GM23338 (cell line): ENCODE results near the gene EXOC5. TPM values are rescaled to one million over a fixed set of nuclear protein-coding genes. Genes with fewer than 3 reads are reported as not detected.

Experiments used
- ATAC-seq: fragments of 200-7000 bp; cut with Tn5 transposase; 3 replicates; pipeline ENCODE4 v1.9.1; 2020
- DNase-seq: peaks from one replicate; pipeline ENCODE4 v3.0.0-alpha.2; 2015; ENCODE audit warnings: low spot score
- H2AFZ ChIP-seq: fragments of 200-600 bp; sonication (generic); 2 replicates; pipeline ENCODE4 v1.8.0; 2016; ENCODE audit warnings: antibody characterized with exemption, mild to moderate bottlenecking, moderate library complexity
- H3F3A ChIP-seq: fragments of 200-600 bp; sonication (generic); replicated peaks from 2 replicates; pipeline ENCODE4 v1.8.0; 2017; ENCODE audit warnings: antibody characterized with exemption, mixed run types, low read depth
- H3K27ac ChIP-seq: fragments of 200-600 bp; sonication (generic); 2 replicates; pipeline ENCODE4 v1.6.1; 2016; ENCODE audit warnings: low read depth
- H3K27me3 ChIP-seq: fragments of 200-600 bp; sonication (generic); 2 replicates; pipeline ENCODE4 v1.8.0; 2016; ENCODE audit warnings: mild to moderate bottlenecking, mixed run types, moderate library complexity; ENCODE audit not compliant: insufficient read depth
- H3K36me3 ChIP-seq: fragments of 200-600 bp; sonication (generic); 2 replicates; pipeline ENCODE4 v1.8.0; 2016; ENCODE audit warnings: mild to moderate bottlenecking; ENCODE audit not compliant: insufficient read depth
- H3K4me1 ChIP-seq: fragments of 200-600 bp; sonication (generic); 2 replicates; pipeline ENCODE4 v1.8.0; 2016; ENCODE audit warnings: mild to moderate bottlenecking, moderate library complexity; ENCODE audit not compliant: insufficient read depth
- H3K4me2 ChIP-seq: fragments of 200-600 bp; sonication (generic); 2 replicates; pipeline ENCODE4 v1.7.1; 2017; ENCODE audit warnings: mixed run types
- H3K4me3 ChIP-seq: fragments of 200-600 bp; sonication (generic); 2 replicates; pipeline ENCODE4 v1.6.1; 2016; ENCODE audit warnings: mixed run types
- H3K79me2 ChIP-seq: fragments of 200-600 bp; sonication (generic); replicated peaks from 2 replicates; pipeline ENCODE4 v1.8.0; 2017; ENCODE audit warnings: mild to moderate bottlenecking; ENCODE audit not compliant: insufficient read depth
- H3K9me2 ChIP-seq: fragments of 200-600 bp; sonication (generic); 2 replicates; pipeline ENCODE4 v1.8.0; 2017; ENCODE audit not compliant: insufficient read depth
- H4K20me1 ChIP-seq: fragments of 200-600 bp; sonication (generic); replicated peaks from 2 replicates; pipeline ENCODE4 v1.8.0; 2017; ENCODE audit warnings: mild to moderate bottlenecking; ENCODE audit not compliant: insufficient read depth
- H3K27ac Mint-ChIP-seq: 2 replicates; pipeline ENCODE4 v1.8.0; 2020; ENCODE audit warnings: inconsistent platforms, mild to moderate bottlenecking, moderate library complexity, mixed read lengths
- H3K27me3 Mint-ChIP-seq: 3 replicates; pipeline ENCODE4 v1.8.0; 2022; ENCODE audit warnings: low read depth, mild to moderate bottlenecking, moderate library complexity, mixed read lengths, inconsistent platforms; ENCODE audit not compliant: insufficient read depth, poor library complexity
- H3K36me3 Mint-ChIP-seq: 3 replicates; pipeline ENCODE4 v1.8.0; 2021; ENCODE audit warnings: low read depth, mild to moderate bottlenecking, inconsistent platforms, moderate library complexity, mixed read lengths
- H3K4me1 Mint-ChIP-seq: 3 replicates; pipeline ENCODE4 v1.8.0; 2020; ENCODE audit warnings: mild to moderate bottlenecking, inconsistent platforms, mixed read lengths
- H3K4me3 Mint-ChIP-seq: 3 replicates; pipeline ENCODE4 v1.8.0; 2021; ENCODE audit warnings: moderate library complexity, mild to moderate bottlenecking, inconsistent platforms, mixed read lengths
- H3K9me3 Mint-ChIP-seq: 3 replicates; pipeline ENCODE4 v1.8.0; 2020; ENCODE audit warnings: moderate library complexity, mild to moderate bottlenecking, inconsistent platforms, mixed read lengths
- CREB1 ChIP-seq: fragments of 250-450 bp; sonication (Bioruptor Pico); IDR thresholded peaks from 2 replicates; pipeline ENCODE4 v1.5.0; 2020; ENCODE audit warnings: low read depth, mild to moderate bottlenecking, moderate library complexity
- ETS1 ChIP-seq: IDR thresholded peaks from 2 replicates; pipeline ENCODE4 v1.6.1; 2016; ENCODE audit warnings: antibody characterized with exemption
- EZH2 ChIP-seq: fragments of 200-600 bp; sonication (generic); IDR thresholded peaks from one replicate; pipeline ENCODE4 v1.8.0; 2017; ENCODE audit warnings: antibody characterized with exemption, mild to moderate bottlenecking, low read depth; ENCODE audit not compliant: unreplicated experiment
- EZH2phosphoT487 ChIP-seq: fragments of 200-600 bp; sonication (generic); IDR thresholded peaks from one replicate; pipeline ENCODE4 v1.8.1; 2018; ENCODE audit warnings: antibody characterized with exemption; ENCODE audit not compliant: unreplicated experiment
- JUNB ChIP-seq: IDR thresholded peaks from one replicate; pipeline ENCODE4 v1.6.1; 2016; ENCODE audit warnings: antibody characterized with exemption; ENCODE audit not compliant: unreplicated experiment
- NANOG ChIP-seq: IDR thresholded peaks from 2 replicates; pipeline ENCODE4 v1.6.1; 2016; ENCODE audit warnings: antibody characterized with exemption, borderline replicate concordance
- POLR2AphosphoS5 ChIP-seq: IDR thresholded peaks from 2 replicates; pipeline ENCODE4 v1.6.1; 2016; ENCODE audit warnings: antibody characterized with exemption, low read depth
- REST ChIP-seq: IDR thresholded peaks from one replicate; pipeline ENCODE4 v1.6.1; 2018; ENCODE audit warnings: antibody characterized with exemption; ENCODE audit not compliant: unreplicated experiment
- ZNF114 ChIP-seq: fragments of 250-450 bp; sonication (Bioruptor Pico); IDR thresholded peaks from 2 replicates; pipeline ENCODE4 v1.5.0; 2020; ENCODE audit warnings: mild to moderate bottlenecking, moderate library complexity
- ZNF331 ChIP-seq: fragments of 250-450 bp; sonication (Bioruptor Pico); IDR thresholded peaks from 2 replicates; pipeline ENCODE4 v1.5.0; 2020; ENCODE audit warnings: low read depth, mild to moderate bottlenecking, moderate library complexity
- ZNF462 ChIP-seq: fragments of 250-450 bp; sonication (Bioruptor Pico); IDR thresholded peaks from 2 replicates; pipeline ENCODE4 v1.5.0; 2020; ENCODE audit warnings: mild to moderate bottlenecking, moderate library complexity
- polyA plus RNA-seq: library from polyadenylated mRNA; unstranded; fragments of >200 nt; fragmentation: Nextera tagmentation; extraction: Ambion mirVana; gene quantifications from 2 replicates; pipeline ENCODE4 v1.2.1, GENCODE V29; 2016
- total RNA-seq: library from RNA; depleted of rRNA; stranded (reverse); fragments of >200 nt; shearing (Covaris generic); gene quantifications from 2 replicates; pipeline ENCODE4 v1.2.3, GENCODE V29; 2014

EXOC5 gene
- total and polyA plus RNA-seq, 2 experiments from 2014 or later: 26.4 to 55.9 TPM

- TF ChIP-seq ZNF462 (no peak), ZNF114 (no peak), POLR2AphosphoS5 (no peak), ZNF331 (no peak), NANOG (no peak), CREB1 (CRISPR knock-in tag) (no peak), JUNB (no peak), EZH2phosphoT487 (no peak), ETS1 (no peak), EZH2 (no peak)
Measured at GRCh38 chr14:57209561-57209960, 59.1 kb downstream of the EXOC5 start (continued).

- no peak overlapping the region for H2AFZ ChIP-seq
- no peak overlapping the region for H3K4me2 ChIP-seq
- Mint-ChIP-seq H3K9me3 (no peaks in the 10 kb centered on the region), H3K27me3 (no peaks in the 10 kb centered on the region), H3K4me3 (no peak overlapping the region), H3K27ac (no peak overlapping the region), H3K4me1 (no peaks in the 10 kb centered on the region), H3K36me3 (peaks cover 9% of the 10 kb centered on the region; the same call in 2 of the 3 replicates)
- H3K9me2 ChIP-seq: no peaks in the 10 kb centered on the region
- H4K20me1 ChIP-seq: no peaks in the 10 kb centered on the region
- no peak for ATAC-seq
- H3K27ac ChIP-seq: no peak overlapping the region
- H3K4me3 ChIP-seq: no peak overlapping the region
- H3F3A ChIP-seq: no peaks in the 10 kb centered on the region
- H3K36me3 ChIP-seq: peaks cover 3% of the 10 kb centered on the region; the same call in 1 of the 2 replicates
- H3K4me1 ChIP-seq: no peaks in the 10 kb centered on the region
- no peaks in the 10 kb centered on the region for H3K79me2 ChIP-seq
- no peaks in the 10 kb centered on the region for H3K27me3 ChIP-seq
- no peak for DNase-seq
- TF ChIP-seq ZNF114 (no peak), REST (no peak), CREB1 (CRISPR knock-in tag) (no peak), ETS1 (no peak), JUNB (no peak), EZH2phosphoT487 (no peak), EZH2 (no peak)
Measured at GRCh38 chr14:57205938-57206337, 62.8 kb downstream of the EXOC5 start.
